ENCODE results near the gene ZFYVE27.
"Not testable (repeated sequence)": the region's sequence is repeated elsewhere in the genome, so short reads cannot be mapped to it uniquely, and the experiment has no call there.

The ZFYVE27 gene, protein sequence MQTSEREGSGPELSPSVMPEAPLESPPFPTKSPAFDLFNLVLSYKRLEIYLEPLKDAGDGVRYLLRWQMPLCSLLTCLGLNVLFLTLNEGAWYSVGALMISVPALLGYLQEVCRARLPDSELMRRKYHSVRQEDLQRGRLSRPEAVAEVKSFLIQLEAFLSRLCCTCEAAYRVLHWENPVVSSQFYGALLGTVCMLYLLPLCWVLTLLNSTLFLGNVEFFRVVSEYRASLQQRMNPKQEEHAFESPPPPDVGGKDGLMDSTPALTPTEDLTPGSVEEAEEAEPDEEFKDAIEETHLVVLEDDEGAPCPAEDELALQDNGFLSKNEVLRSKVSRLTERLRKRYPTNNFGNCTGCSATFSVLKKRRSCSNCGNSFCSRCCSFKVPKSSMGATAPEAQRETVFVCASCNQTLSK

DNA sequence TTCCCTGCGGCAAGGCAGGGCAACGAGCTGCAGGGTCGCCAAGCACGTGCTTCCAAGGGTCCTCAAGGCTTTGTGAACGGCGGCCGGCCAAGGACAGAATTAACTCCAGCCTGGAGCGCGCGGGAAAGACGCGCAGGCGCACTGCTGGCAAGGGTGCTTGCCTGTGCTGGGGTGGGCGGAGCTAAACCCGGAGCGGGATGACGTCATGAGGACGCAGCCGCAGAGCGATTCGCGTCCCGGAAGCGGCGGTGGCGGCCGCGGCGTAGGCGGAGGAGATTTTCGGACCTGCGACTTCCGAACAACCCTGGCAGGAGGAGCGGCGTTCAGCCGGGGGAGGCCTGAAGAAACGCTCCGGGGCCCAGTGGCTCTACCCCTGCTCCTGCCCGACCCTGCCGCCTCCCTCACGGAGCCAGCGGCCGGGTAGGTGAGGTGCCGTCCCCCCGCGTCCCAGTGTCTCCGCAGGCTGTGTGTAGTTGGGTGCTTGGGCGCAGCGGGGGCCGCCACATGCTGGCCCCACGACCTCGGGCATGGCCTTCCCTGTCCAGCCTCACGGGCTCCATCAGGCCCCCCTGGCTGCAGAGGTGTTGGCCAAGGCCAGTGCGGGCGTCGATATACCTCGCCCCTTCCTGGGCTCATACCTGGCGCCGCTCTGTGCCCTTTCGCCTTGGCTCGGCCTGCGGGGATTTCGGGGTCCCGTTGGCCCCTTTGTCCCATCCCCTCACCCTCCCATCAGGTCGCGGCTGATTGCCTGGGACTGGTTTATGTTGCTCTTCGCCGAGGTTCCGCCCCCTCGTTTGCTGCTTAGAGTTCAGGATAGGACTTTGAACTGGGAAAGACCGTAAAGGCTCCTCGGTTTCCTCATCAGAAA lies at the start of gene ZFYVE27:
TSS of gene ZFYVE27 (plus strand) at position 227 of the 868 bp plus-strand sequence. CDS start 1,350 bp downstream, outside the sequence.
- peak within 1 kb of the TSS; percentile 96 for H3K4me3 Mint-ChIP-seq
- peaks cover 3% of the 10 kb centered on the region for H3K9me3 Mint-ChIP-seq
- H3K27me3 Mint-ChIP-seq (ENCODE audit: low read depth): peaks cover 2% of the 10 kb centered on the region
- peak; percentile 97 for DNase-seq (ENCODE audit: low spot score)
- H3K4me1 Mint-ChIP-seq (ENCODE audit: low read depth): peaks cover 28% of the 10 kb centered on the region
- peak within 1 kb of the TSS; percentile 98 for H3K27ac Mint-ChIP-seq
- H3K36me3 Mint-ChIP-seq (ENCODE audit: low read depth): peaks cover 29% of the 10 kb centered on the region

DNA sequence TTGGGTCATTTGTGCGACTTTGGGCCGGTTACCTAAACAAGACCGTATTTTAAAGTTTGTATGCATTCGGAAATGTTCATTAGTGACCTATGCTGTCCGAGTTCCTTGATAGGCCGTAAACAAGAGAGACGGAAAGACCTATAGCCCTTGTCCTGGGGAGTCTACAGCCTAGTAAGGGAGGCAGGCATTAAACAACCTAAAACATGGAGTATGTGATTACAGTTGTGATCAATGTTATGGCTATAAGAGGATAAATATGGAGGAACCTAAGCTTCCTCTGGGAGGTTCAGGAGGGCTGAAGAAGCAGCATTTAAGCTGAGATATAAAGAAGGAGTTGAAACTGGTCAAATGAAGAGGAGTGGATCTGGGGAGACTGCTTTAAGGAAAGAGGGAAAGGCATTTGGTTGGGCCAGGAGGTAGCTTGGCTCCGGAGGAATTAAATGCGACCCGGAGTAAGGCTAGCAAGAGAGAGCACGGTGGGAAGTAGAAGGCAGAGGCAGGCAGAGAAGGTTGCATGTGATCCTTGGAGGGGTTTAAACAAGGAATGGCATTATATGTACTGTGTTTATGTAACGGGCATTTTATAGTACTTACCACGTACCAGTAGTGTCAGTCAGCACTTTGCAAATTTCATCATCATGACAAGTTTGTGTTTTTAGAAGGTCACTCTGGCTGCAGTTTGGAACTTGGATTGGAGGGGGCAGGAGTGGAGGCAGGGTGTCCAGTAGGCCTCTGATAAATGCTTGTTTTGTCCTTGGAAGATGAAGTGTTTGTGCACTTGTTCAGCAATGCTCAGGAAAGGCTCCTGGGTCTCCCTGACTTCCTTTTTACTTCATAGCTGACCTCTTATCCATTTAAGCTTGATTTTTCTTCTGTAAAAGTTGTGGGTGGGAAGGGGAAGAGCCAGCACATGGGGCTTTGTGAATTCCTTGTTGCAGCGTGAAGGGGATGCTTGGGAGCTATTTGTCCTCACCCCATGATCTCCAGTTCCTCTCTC lies 48.8 kb upstream of the ZFYVE27 start:
- DNase-seq (ENCODE audit: low spot score): no peak
- H3K4me1 Mint-ChIP-seq (ENCODE audit: low read depth): peaks cover 12% of the 10 kb centered on the region

DNA sequence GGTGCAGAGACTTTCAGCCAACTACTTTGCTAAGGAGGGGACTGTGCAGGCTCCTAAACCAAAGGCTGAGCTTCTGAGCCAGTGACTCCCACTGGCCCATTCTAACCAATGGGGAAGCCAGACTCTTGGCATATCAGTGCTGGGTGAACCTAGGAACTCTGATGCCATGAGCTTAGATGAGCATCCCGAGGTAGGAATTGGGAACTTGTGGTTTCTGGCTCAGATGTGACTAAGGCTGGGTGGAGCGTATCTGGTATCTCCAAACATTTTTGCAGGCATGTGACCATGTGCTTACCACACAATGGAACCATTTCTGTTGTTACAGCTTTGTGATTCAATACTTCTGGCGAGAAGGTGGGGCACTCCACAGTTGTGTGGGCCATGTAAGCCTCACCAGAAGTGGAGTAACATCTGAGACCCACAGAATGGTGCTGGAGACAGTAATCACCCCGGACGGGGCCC lies 47.3 kb upstream of the ZFYVE27 start:
- peaks cover 9% of the 10 kb centered on the region for H3K27me3 Mint-ChIP-seq (ENCODE audit: low read depth)
- DNase-seq (ENCODE audit: low spot score): no peak
- H3K4me3 Mint-ChIP-seq: no peak overlapping the region
- H3K4me1 Mint-ChIP-seq (ENCODE audit: low read depth): peaks cover 12% of the 10 kb centered on the region
- no peaks in the 10 kb centered on the region for H3K9me3 Mint-ChIP-seq
- no peaks in the 10 kb centered on the region for H3K36me3 Mint-ChIP-seq (ENCODE audit: low read depth)
- H3K27ac Mint-ChIP-seq: no peak overlapping the region

More for the DNA sequence above, 48.8 kb upstream of the ZFYVE27 start:
- Mint-ChIP-seq H3K9me3 (no peaks in the 10 kb centered on the region), H3K36me3 (ENCODE audit: low read depth) (no peaks in the 10 kb centered on the region), H3K27ac (peak overlapping the region; percentile 27), H3K4me3 (peak overlapping the region; percentile 85), H3K27me3 (ENCODE audit: low read depth) (peaks cover 3% of the 10 kb centered on the region)

DNA sequence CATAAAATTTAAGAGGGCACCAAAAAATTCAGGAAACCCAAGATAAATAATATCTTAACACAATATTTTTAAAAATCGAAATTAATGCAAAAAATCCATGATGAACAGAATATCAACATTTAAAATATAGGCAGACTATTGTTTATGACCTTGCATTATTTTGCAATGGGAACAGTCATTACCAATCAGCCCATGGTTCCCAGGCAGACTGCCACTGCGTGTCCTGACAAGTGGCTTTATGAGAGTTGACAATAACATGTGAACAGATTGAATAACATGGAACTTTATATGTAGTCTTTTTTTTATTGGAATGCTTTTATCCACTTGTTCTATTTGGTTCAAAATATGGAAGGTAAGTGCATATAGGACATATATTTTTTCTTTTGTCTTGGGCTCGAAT lies 46.8 kb upstream of the ZFYVE27 start:
- no peak for DNase-seq (ENCODE audit: low spot score)
- peaks cover 9% of the 10 kb centered on the region for H3K4me1 Mint-ChIP-seq (ENCODE audit: low read depth)
- H3K27me3 Mint-ChIP-seq (ENCODE audit: low read depth): peaks cover 9% of the 10 kb centered on the region
- H3K4me3 Mint-ChIP-seq: no peak overlapping the region
- no peaks in the 10 kb centered on the region for H3K9me3 Mint-ChIP-seq
- H3K36me3 Mint-ChIP-seq (ENCODE audit: low read depth): no peaks in the 10 kb centered on the region
- H3K27ac Mint-ChIP-seq: no peak overlapping the region

DNA sequence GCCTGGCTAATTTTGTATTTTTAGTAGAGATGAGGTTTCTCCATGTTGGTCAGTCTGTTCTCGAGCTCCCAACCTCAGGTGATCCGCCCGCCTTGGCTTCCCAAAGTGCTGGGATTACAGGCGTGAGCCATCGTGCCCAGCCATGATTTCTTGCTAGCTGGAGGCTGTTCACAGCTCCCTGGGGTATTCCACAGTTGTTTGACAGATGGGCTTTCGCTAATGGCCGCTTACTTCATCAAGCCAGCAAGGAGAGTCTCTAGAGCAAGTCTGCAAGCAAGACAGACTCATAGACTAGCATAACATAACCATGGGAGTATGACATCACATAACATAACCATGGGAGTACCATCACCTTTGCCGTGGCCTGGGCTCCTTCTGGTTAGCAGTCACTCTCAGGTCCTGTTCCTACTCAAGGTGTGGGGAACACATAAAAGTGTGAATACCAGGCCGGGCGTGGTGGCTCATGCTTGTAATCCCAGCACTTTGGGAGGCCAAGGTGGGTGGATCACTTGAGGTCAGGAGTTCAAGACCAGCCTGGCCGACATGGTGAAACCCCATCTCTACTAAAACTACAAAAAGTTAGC lies 38.8 kb upstream of the ZFYVE27 start:
- H3K36me3 Mint-ChIP-seq (ENCODE audit: low read depth); DNase-seq (ENCODE audit: low spot score); H3K4me3 Mint-ChIP-seq: not testable (repeated sequence)

DNA sequence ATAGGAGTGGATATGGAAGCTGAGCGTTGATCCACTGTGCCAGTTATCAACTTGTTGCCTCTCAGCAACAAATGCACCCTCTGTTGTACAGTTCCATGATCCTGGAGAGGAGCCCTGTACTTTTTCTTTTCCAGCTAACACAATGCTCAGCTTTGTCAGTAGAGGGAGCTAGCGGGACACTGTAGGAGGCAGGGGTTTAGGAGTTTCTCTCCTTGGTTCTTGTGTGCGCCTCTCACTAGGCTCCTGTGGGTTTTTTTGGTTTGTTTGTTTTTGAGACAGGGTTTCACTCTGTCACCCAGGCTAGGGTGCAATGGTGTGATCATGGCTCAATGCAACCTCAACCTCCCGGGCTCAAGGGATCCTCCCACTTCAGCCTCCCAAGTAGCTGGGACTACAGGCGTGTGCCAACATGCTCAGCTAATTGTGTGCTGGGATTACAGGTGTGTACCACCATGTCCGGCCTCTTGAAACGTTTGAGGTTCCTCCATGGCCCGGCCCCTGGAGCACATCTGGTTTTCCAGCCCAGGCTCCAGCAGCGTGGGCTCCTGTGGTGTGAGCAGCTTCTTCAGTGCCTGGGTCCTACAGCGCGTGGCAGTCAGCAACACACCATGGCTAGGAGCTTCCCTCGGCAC lies 35.4 kb upstream of the ZFYVE27 start:
- Mint-ChIP-seq H3K27me3 (ENCODE audit: low read depth) (no peaks in the 10 kb centered on the region), H3K4me1 (ENCODE audit: low read depth) (peaks cover 3% of the 10 kb centered on the region), H3K4me3 (no peak overlapping the region), H3K9me3 (no peaks in the 10 kb centered on the region), H3K36me3 (ENCODE audit: low read depth) (no peaks in the 10 kb centered on the region), H3K27ac (no peak overlapping the region)
- peak; percentile 40 for DNase-seq (ENCODE audit: low spot score)

More for the DNA sequence above, 38.8 kb upstream of the ZFYVE27 start:
- not testable (repeated sequence) for H3K27ac Mint-ChIP-seq; H3K4me1 Mint-ChIP-seq (ENCODE audit: low read depth); H3K9me3 Mint-ChIP-seq
- H3K27me3 Mint-ChIP-seq (ENCODE audit: low read depth): peaks cover 12% of the 10 kb centered on the region

DNA sequence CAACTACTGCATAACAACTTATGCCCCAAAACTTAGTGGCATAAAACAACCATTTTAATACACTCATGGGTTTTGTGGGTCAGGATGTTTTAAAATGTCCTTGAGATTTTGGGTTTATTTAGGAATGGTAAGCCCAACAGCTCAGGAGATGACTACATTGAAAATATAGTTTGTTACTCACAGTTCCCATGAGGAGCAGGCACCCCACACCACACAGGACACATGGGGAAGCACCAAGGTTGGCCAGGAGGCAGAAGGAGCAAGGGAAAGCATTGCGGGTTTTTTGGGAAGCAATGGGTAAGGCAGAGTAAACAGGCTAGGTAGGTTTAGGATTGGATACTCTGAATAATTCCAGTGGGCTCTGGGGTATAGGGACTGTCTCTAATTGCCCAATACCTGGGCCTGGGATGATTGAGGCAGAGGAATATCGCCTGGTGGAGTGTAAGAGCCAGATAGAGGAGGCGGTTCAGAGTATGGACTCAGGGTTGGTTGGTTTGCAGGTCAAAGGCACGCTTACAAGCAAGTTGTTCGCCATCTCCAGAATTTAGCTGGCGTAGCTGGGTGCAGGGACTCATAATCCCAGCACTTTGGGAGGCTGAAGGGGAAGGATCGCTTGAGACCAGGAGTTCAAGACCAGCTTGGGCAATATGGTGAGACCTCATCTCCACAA lies 33.4 kb upstream of the ZFYVE27 start:
- H3K4me1 Mint-ChIP-seq (ENCODE audit: low read depth): peaks cover 3% of the 10 kb centered on the region
- H3K27ac Mint-ChIP-seq: no peak overlapping the region
- H3K27me3 Mint-ChIP-seq (ENCODE audit: low read depth): peaks cover 2% of the 10 kb centered on the region
- H3K36me3 Mint-ChIP-seq (ENCODE audit: low read depth): no peaks in the 10 kb centered on the region
- no peak for DNase-seq (ENCODE audit: low spot score)
- no peak overlapping the region for H3K4me3 Mint-ChIP-seq
- H3K9me3 Mint-ChIP-seq: no peaks in the 10 kb centered on the region

DNA sequence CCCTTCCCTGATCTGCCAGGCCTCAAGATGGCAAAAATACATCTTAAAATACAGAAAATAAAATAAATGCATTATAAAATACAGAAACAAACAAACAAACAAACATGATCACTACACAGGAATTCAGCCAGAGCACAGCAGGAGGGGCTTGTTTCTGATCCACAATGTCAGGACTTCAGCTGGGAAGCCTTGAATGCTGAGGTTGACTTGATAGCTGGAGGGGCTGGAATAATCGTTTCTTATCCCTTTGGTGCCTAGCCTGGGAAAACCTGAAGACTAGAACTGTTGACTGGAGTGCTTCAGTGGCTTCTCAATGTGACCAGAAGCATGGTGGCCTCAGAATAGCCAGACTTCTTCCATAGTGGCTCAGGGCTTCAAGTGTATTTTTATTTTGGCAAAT lies 32.6 kb upstream of the ZFYVE27 start:
- H3K4me3 Mint-ChIP-seq: no peak overlapping the region
- H3K9me3 Mint-ChIP-seq: no peaks in the 10 kb centered on the region
- H3K4me1 Mint-ChIP-seq (ENCODE audit: low read depth): peaks cover 4% of the 10 kb centered on the region
- H3K27me3 Mint-ChIP-seq (ENCODE audit: low read depth): peaks cover 5% of the 10 kb centered on the region
- no peaks in the 10 kb centered on the region for H3K36me3 Mint-ChIP-seq (ENCODE audit: low read depth)
- H3K27ac Mint-ChIP-seq: no peak overlapping the region
- DNase-seq (ENCODE audit: low spot score): no peak

DNA sequence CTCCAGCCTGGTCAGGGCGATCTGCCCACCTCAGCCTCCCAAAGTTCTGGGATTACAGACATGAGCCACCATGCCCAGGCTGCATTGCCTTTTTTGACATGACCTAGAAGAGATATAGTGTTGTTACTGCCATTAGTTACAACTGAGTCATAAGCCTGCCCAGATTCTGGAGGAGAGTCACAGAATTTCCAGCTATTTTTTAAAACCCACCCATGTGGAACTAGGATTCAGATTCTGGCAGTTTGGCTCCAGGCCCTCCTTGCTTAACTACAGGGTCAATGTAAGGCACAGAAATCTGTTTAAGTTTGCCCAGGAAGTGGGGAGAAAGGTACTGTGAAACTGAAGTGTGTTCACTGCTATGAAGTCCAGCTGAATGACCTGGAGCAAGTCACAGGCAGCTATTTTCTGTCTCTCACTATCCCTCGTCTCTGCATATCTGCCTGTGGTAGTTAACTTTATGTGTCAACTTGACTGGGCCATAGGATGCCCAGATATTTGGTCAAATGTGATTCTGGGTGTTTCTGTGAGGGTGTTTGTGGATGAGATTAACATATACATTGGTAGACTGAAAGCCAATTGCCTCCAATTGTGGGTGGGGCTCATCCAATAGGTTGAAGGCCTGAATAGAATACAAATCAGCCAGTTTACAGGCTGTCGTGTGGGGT lies 31.8 kb upstream of the ZFYVE27 start:
- Mint-ChIP-seq H3K36me3 (ENCODE audit: low read depth) (no peaks in the 10 kb centered on the region), H3K4me1 (ENCODE audit: low read depth) (peaks cover 4% of the 10 kb centered on the region), H3K27ac (no peak overlapping the region), H3K9me3 (no peaks in the 10 kb centered on the region), H3K4me3 (no peak overlapping the region), H3K27me3 (ENCODE audit: low read depth) (peaks cover 10% of the 10 kb centered on the region)
- DNase-seq (ENCODE audit: low spot score): no peak

DNA sequence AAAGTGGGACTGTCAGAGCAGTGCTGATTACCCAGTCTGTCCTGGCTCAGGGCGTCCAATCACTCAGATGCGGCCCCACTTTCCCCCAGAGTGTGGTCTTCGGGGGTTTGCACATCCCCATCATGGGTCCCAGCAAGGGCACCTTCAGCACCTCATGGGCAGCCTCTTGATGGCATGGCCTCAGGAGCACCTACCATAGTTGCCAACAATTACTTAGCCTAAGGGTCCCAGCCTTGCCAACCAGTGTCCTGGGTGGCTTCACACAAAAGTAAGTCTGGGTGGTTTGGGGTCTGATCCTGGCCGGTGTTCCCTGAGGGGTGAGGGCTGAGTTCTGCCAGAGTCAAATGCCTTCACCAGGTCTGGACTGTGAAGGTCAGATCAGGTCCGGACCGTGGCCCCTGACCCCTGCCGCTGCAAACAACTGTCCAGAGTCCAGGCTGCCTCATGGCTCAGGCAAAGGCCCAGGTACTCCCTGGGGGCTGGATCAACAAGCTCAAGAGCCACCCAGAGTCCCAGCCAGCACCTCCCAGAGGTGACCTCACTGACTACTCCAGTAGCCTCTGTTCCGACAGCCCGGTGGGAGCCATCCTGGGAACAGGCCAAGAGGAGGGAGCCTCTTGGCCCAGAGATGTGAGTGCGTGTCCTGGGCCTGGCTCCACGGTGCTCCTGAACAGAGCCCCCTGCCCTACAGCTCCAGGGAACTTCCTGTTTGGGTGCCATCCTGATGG lies 29.6 kb upstream of the ZFYVE27 start:
- H3K27me3 Mint-ChIP-seq (ENCODE audit: low read depth): peaks cover 13% of the 10 kb centered on the region
- H3K9me3 Mint-ChIP-seq: no peaks in the 10 kb centered on the region
- no peak overlapping the region for H3K27ac Mint-ChIP-seq
- no peak overlapping the region for H3K4me3 Mint-ChIP-seq
- no peaks in the 10 kb centered on the region for H3K36me3 Mint-ChIP-seq (ENCODE audit: low read depth)
- no peak for DNase-seq (ENCODE audit: low spot score)
- peaks cover 1% of the 10 kb centered on the region for H3K4me1 Mint-ChIP-seq (ENCODE audit: low read depth)

DNA sequence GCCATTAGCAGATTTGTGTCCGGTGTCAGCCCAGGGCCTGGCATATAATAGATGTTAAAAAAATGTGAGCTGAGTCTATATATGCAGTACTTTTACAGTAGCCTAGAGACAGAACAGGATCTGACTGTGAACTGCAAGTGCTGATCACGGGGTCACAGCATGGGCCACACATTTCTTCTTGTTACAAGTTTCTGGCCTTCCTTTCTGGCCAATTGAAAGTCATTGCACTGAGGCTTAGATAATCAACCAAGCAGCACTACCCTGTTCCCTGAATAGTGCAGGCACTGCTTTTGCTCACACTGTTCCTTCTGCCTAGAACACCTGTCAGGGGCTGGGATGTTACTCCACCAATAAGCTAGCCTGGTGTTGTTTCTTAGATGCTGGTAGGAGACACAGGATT lies 28.8 kb upstream of the ZFYVE27 start:
- Mint-ChIP-seq H3K27me3 (ENCODE audit: low read depth) (peaks cover 18% of the 10 kb centered on the region), H3K4me1 (ENCODE audit: low read depth) (peaks cover 3% of the 10 kb centered on the region), H3K36me3 (ENCODE audit: low read depth) (no peaks in the 10 kb centered on the region), H3K9me3 (no peaks in the 10 kb centered on the region), H3K4me3 (no peak overlapping the region), H3K27ac (no peak overlapping the region)
- no peak for DNase-seq (ENCODE audit: low spot score)

All from T-helper 2 cell treated with Interferon-gamma antibody and Interleukin-4, amounts not matched to agents 5 μg/mL and 100 μg/mL, for 36 hours (primary cell).